Muscle layer of colon (tissue), 2 donors: ENCODE data around the gene LOC101059915.

Experiments used
- H3K27ac ChIP-seq: one replicate; pipeline ENCODE4 v1.7.0; 2013; ENCODE audit warnings: low read depth, mild to moderate bottlenecking, low read length, moderate library complexity
- H3K27me3 ChIP-seq, 2 donors: one replicate each; pipeline ENCODE4 v1.7.0; 2013; ENCODE audit warnings: low read length in 2 of 2, mild to moderate bottlenecking in 2 of 2; ENCODE audit not compliant: insufficient read depth in 2 of 2, control insufficient read depth in 1 of 2
- H3K36me3 ChIP-seq: one replicate; pipeline ENCODE4 v1.7.0; 2013; ENCODE audit warnings: mild to moderate bottlenecking, low read length; ENCODE audit not compliant: insufficient read depth
- H3K4me1 ChIP-seq: one replicate; pipeline ENCODE4 v1.7.0; 2013; ENCODE audit warnings: mild to moderate bottlenecking, low read length; ENCODE audit not compliant: insufficient read depth
- H3K4me3 ChIP-seq, 2 donors: one replicate each; pipeline ENCODE4 v1.7.0; 2013; ENCODE audit warnings: low read length in 2 of 2, low read depth in 1 of 2, mild to moderate bottlenecking in 1 of 2, moderate library complexity in 1 of 2
- H3K9ac ChIP-seq: one replicate; pipeline ENCODE4 v1.7.0; 2013; ENCODE audit warnings: low read length
- H3K9me3 ChIP-seq: one replicate; pipeline ENCODE4 v1.7.0; 2013; ENCODE audit warnings: mild to moderate bottlenecking, low read length
- donor health status: abdominal sarcoma.
- donor health status: Adenocarcinoma of cecum.

Gene LOC101059915

GRCh38 chrX:71667328-71668247, at the start of gene LOC101059915:
Gene LOC101059915, plus strand, starts transcription at chrX:71667546.
- Histone ChIP-seq H3K9me3 (no peaks in the 10 kb centered on the region), H3K27ac (no peak within 1 kb of the TSS), H3K27me3 (peaks cover 0 to 9% of the 10 kb centered on the region in 2 donors), H3K4me3 (no peak within 1 kb of the TSS), H3K36me3 (no peaks in the 10 kb centered on the region), H3K9ac (no peak within 1 kb of the TSS), H3K4me1 (no peaks in the 10 kb centered on the region)

GRCh38 chrX:71617742-71618141, 49.6 kb upstream of the LOC101059915 start:
- Histone ChIP-seq H3K27me3 (peaks cover 0 to 8% of the 10 kb centered on the region in 2 donors), H3K9ac (no peak overlapping the region), H3K4me3 (no peak overlapping the region), H3K27ac (no peak overlapping the region), H3K36me3 (no peaks in the 10 kb centered on the region), H3K9me3 (no peaks in the 10 kb centered on the region), H3K4me1 (peaks cover 12% of the 10 kb centered on the region)

- no peak within 1 kb of the TSS for H3K4me3 ChIP-seq
- H3K4me1 ChIP-seq: peaks cover 18% of the 10 kb centered on the region
- H3K27me3 ChIP-seq: peaks cover 0 to 8% of the 10 kb centered on the region in 2 donors
- no peak within 1 kb of the TSS for H3K27ac ChIP-seq
- H3K9ac ChIP-seq: no peak within 1 kb of the TSS
- no peaks in the 10 kb centered on the region for H3K9me3 ChIP-seq
- H3K36me3 ChIP-seq: no peaks in the 10 kb centered on the region
These were observed 49.0 kb upstream of the LOC101059915 start, which contains the start of gene CXCR3 for GRCh38 chrX:71618303-71618721. Gene CXCR3, minus strand, starts transcription at chrX:71618511. Its CDS starts 62 bp downstream, at chrX:71618449.

GRCh38 chrX:71618787-71619186, 48.6 kb upstream of the LOC101059915 start:
- H3K27ac ChIP-seq: no peak overlapping the region
- H3K9me3 ChIP-seq: no peaks in the 10 kb centered on the region
- no peaks in the 10 kb centered on the region for H3K36me3 ChIP-seq
- peaks cover 0 to 8% of the 10 kb centered on the region in 2 donors for H3K27me3 ChIP-seq
- H3K4me1 ChIP-seq: peaks cover 20% of the 10 kb centered on the region
- no peak overlapping the region for H3K9ac ChIP-seq
- no peak overlapping the region for H3K4me3 ChIP-seq

- H3K9ac ChIP-seq: no peak overlapping the region
- no peak overlapping the region for H3K27ac ChIP-seq
- H3K9me3 ChIP-seq: no peaks in the 10 kb centered on the region
- no peak overlapping the region for H3K4me3 ChIP-seq
- no peaks in the 10 kb centered on the region for H3K36me3 ChIP-seq
- H3K4me1 ChIP-seq: peaks cover 20% of the 10 kb centered on the region
- peaks cover 0 to 8% of the 10 kb centered on the region in 2 donors for H3K27me3 ChIP-seq
These were observed 48.2 kb upstream of the LOC101059915 start for GRCh38 chrX:71619193-71619592.

- peaks cover 20% of the 10 kb centered on the region for H3K4me1 ChIP-seq
- no peaks in the 10 kb centered on the region for H3K9me3 ChIP-seq
- no peak overlapping the region for H3K27ac ChIP-seq
- H3K4me3 ChIP-seq: no peak overlapping the region
- H3K27me3 ChIP-seq: peaks cover 0 to 8% of the 10 kb centered on the region in 2 donors
- H3K9ac ChIP-seq: no peak overlapping the region
- H3K36me3 ChIP-seq: no peaks in the 10 kb centered on the region
These were observed 47.4 kb upstream of the LOC101059915 start for GRCh38 chrX:71619986-71620385.

GRCh38 chrX:71621603-71622002, 45.7 kb upstream of the LOC101059915 start:
- Histone ChIP-seq H3K4me3 (no peak overlapping the region), H3K27ac (no peak overlapping the region), H3K9me3 (no peaks in the 10 kb centered on the region), H3K36me3 (no peaks in the 10 kb centered on the region), H3K4me1 (peaks cover 20% of the 10 kb centered on the region), H3K27me3 (peaks cover 0 to 3% of the 10 kb centered on the region in 2 donors), H3K9ac (no peak overlapping the region)

- H3K36me3 ChIP-seq: no peaks in the 10 kb centered on the region
- H3K27me3 ChIP-seq: peaks cover 0 to 3% of the 10 kb centered on the region in 2 donors
- peak overlapping the region; percentile 44 for H3K27ac ChIP-seq
- H3K9me3 ChIP-seq: no peaks in the 10 kb centered on the region
- H3K4me1 ChIP-seq: peaks cover 20% of the 10 kb centered on the region
- no peak overlapping the region for H3K4me3 ChIP-seq
- H3K9ac ChIP-seq: no peak overlapping the region
These were observed 45.2 kb upstream of the LOC101059915 start for GRCh38 chrX:71622032-71622575.

- Histone ChIP-seq H3K27me3 (peaks cover 0 to 3% of the 10 kb centered on the region in 2 donors), H3K27ac (peak overlapping the region; percentile 54), H3K9me3 (no peaks in the 10 kb centered on the region), H3K4me1 (peaks cover 20% of the 10 kb centered on the region), H3K9ac (peak overlapping the region; percentile 40), H3K36me3 (no peaks in the 10 kb centered on the region), H3K4me3 (no peak overlapping the region)
These were observed 44.5 kb upstream of the LOC101059915 start for GRCh38 chrX:71622576-71623450.

GRCh38 chrX:71623714-71624113, 43.6 kb upstream of the LOC101059915 start:
- H3K4me3 ChIP-seq: no peak overlapping the region
- peaks cover 20% of the 10 kb centered on the region for H3K4me1 ChIP-seq
- H3K9ac ChIP-seq: no peak overlapping the region
- no peaks in the 10 kb centered on the region for H3K36me3 ChIP-seq
- peaks cover 0 to 3% of the 10 kb centered on the region in 2 donors for H3K27me3 ChIP-seq
- no peaks in the 10 kb centered on the region for H3K9me3 ChIP-seq
- no peak overlapping the region for H3K27ac ChIP-seq

- Histone ChIP-seq H3K27me3 (no peaks in the 10 kb centered on the region), H3K9me3 (no peaks in the 10 kb centered on the region), H3K9ac (no peak overlapping the region), H3K4me3 (no peak overlapping the region), H3K4me1 (peaks cover 20% of the 10 kb centered on the region), H3K36me3 (no peaks in the 10 kb centered on the region), H3K27ac (no peak overlapping the region)
These were observed 41.9 kb upstream of the LOC101059915 start for GRCh38 chrX:71625471-71625870.
